HepG2 (cell line): ENCODE results near the gene ATP10D. TPM values are rescaled to one million over a fixed set of nuclear protein-coding genes. Genes with fewer than 3 reads are reported as not detected.

ENCODE experiments used
- ARID3A ChIP-seq: IDR thresholded peaks from 2 replicates; pipeline ENCODE4 v1.6.1; 2012; ENCODE audit warnings: low read depth, low read length, improper control_type of control experiment
- BATF2 ChIP-seq: sonication (generic); formaldehyde crosslinking; IDR thresholded peaks from 2 replicates; pipeline ENCODE4 v1.8.0; 2022; ENCODE audit warnings: mild to moderate bottlenecking, missing genetic modification reagents, moderate library complexity
- BCL6 ChIP-seq: IDR thresholded peaks from 2 replicates; pipeline ENCODE4 v1.6.1; 2016; ENCODE audit warnings: missing genetic modification reagents, missing compliant biosample characterization
- E2F2 ChIP-seq: sonication (generic); formaldehyde crosslinking; IDR thresholded peaks from 2 replicates; pipeline ENCODE4 v1.4.0; 2020; ENCODE audit warnings: missing genetic modification reagents, borderline replicate concordance
- EP300 ChIP-seq, 3 experiments: sonication (generic) in 1 of 3; formaldehyde crosslinking in 1 of 3; IDR thresholded peaks; 2 replicates each; pipeline versions ENCODE4 v1.5.1 to v1.6.1; 2011 to 2020; ENCODE audit warnings: low read depth in 2 of 3, low read length in 2 of 3, borderline replicate concordance in 1 of 3, improper control_type of control experiment in 1 of 3, mild to moderate bottlenecking in 1 of 3, missing genetic modification reagents in 1 of 3, moderate library complexity in 1 of 3
- FOSL1 ChIP-seq: sonication (generic); formaldehyde crosslinking; IDR thresholded peaks from 2 replicates; pipeline ENCODE4 v1.9.0; 2021; ENCODE audit warnings: missing genetic modification reagents, borderline replicate concordance
- FOXC1 ChIP-seq: sonication (generic); formaldehyde crosslinking; IDR thresholded peaks from 2 replicates; pipeline ENCODE4 v1.8.0; 2022; ENCODE audit warnings: mild to moderate bottlenecking, missing genetic modification reagents, borderline replicate concordance
- GATA4 ChIP-seq: sonication (generic); IDR thresholded peaks from 2 replicates; pipeline ENCODE4 v1.6.1; 2016; ENCODE audit warnings: antibody characterized with exemption, low read depth, borderline replicate concordance
- HDAC1 ChIP-seq: sonication (generic); formaldehyde crosslinking; IDR thresholded peaks from 2 replicates; pipeline ENCODE4 v1.5.1; 2020; ENCODE audit warnings: mild to moderate bottlenecking, missing genetic modification reagents
- JARID2 ChIP-seq: sonication (generic); formaldehyde crosslinking; IDR thresholded peaks from 2 replicates; pipeline ENCODE4 v1.8.1; 2023; ENCODE audit warnings: missing genetic modification reagents, inconsistent platforms; ENCODE audit not compliant: insufficient replicate concordance
- JUN ChIP-seq: sonication (generic); formaldehyde crosslinking; IDR thresholded peaks from 2 replicates; pipeline ENCODE4 v1.4.0; 2020; ENCODE audit warnings: mild to moderate bottlenecking, missing genetic modification reagents
- MED8 ChIP-seq: sonication (generic); formaldehyde crosslinking; IDR thresholded peaks from 2 replicates; pipeline ENCODE4 v1.8.1; 2023; ENCODE audit warnings: mild to moderate bottlenecking, missing genetic modification reagents; ENCODE audit not compliant: insufficient replicate concordance
- MEIS2 ChIP-seq: sonication (generic); formaldehyde crosslinking; IDR thresholded peaks from 2 replicates; pipeline ENCODE4 v1.9.0; 2021; ENCODE audit warnings: mild to moderate bottlenecking, missing genetic modification reagents
- MTA1 ChIP-seq: sonication (generic); formaldehyde crosslinking; IDR thresholded peaks from 2 replicates; pipeline ENCODE4 v1.4.0; 2020; ENCODE audit warnings: missing genetic modification reagents, mild to moderate bottlenecking, borderline replicate concordance
- POLR2A ChIP-seq, 2 experiments: IDR thresholded peaks; 2 replicates each; pipeline ENCODE4 v1.6.1; 2011; ENCODE audit warnings: low read depth in 2 of 2, low read length in 2 of 2, mild to moderate bottlenecking in 1 of 2, moderate library complexity in 1 of 2; ENCODE audit not compliant: insufficient read depth in 1 of 2
- RBAK ChIP-seq: sonication (generic); formaldehyde crosslinking; IDR thresholded peaks from 2 replicates; pipeline ENCODE4 v1.5.1; 2020; ENCODE audit warnings: mild to moderate bottlenecking, missing genetic modification reagents
- TERF1 ChIP-seq: sonication (generic); formaldehyde crosslinking; IDR thresholded peaks from 2 replicates; pipeline ENCODE4 v1.8.0; 2022; ENCODE audit warnings: mild to moderate bottlenecking, missing genetic modification reagents, moderate library complexity
- XBP1 ChIP-seq: sonication (generic); formaldehyde crosslinking; IDR thresholded peaks from 2 replicates; pipeline ENCODE4 v1.5.0; 2020; ENCODE audit warnings: missing genetic modification reagents
- ZC3H4 ChIP-seq: sonication (generic); formaldehyde crosslinking; IDR thresholded peaks from 2 replicates; pipeline ENCODE4 v1.4.0; 2020; ENCODE audit warnings: missing genetic modification reagents, borderline replicate concordance
- ZFP36 ChIP-seq: fragments of 150-350 bp; IDR thresholded peaks from 2 replicates; pipeline ENCODE4 v1.6.1; 2018; ENCODE audit warnings: borderline replicate concordance, low read length, low read depth; ENCODE audit not compliant: partially characterized antibody
- ZNF562 ChIP-seq: sonication (generic); formaldehyde crosslinking; IDR thresholded peaks from 2 replicates; pipeline ENCODE4 v1.8.0; 2022; ENCODE audit warnings: missing genetic modification reagents, borderline replicate concordance
- ZNF703 ChIP-seq: sonication (generic); formaldehyde crosslinking; IDR thresholded peaks from 2 replicates; pipeline ENCODE4 v1.5.1; 2020; ENCODE audit warnings: missing genetic modification reagents, mild to moderate bottlenecking, moderate library complexity, borderline replicate concordance
- ZSCAN9 ChIP-seq: IDR thresholded peaks from 2 replicates; pipeline ENCODE4 v1.6.1; 2016; ENCODE audit warnings: borderline replicate concordance
- polyA plus RNA-seq, 8 experiments: library from polyadenylated mRNA; depleted of rRNA in 3 of 8; stranded (reverse) in 7 of 8; unstranded in 1 of 8; fragments of >200 nt; fragmentation: Illumina TruSeq in 4 of 8; extraction: Trizol in 4 of 8; gene quantifications; 2 replicates each; pipeline versions ENCODE4 v1.2.1 to v1.2.3, GENCODE V29; 2011 to 2016; ENCODE audit warnings: low read depth in 4 of 8, missing spikeins in 1 of 8, mixed read lengths in 1 of 8; ENCODE audit not compliant: insufficient read depth in 1 of 8
- total RNA-seq, 5 experiments: library from RNA; depleted of rRNA; stranded (reverse); fragments of >200 nt; fragmentation: Illumina TruSeq; extraction: Trizol; gene quantifications; 2 replicates each; pipeline ENCODE4 v1.2.3, GENCODE V29; 2016; ENCODE audit warnings: low read depth in 1 of 5
- TF ChIP-seq, protein P1 (sequence below): sonication (generic); formaldehyde crosslinking; IDR thresholded peaks from 2 replicates; pipeline ENCODE4 v1.8.1; 2023; ENCODE audit warnings: missing genetic modification reagents, inconsistent platforms, borderline replicate concordance

Gene ATP10D
- total and polyA plus RNA-seq, 2 of the 13 experiments (the other 11 are each of a cell fraction or from before 2014, with no cell fraction given), result 2.2 to 9.8 TPM

GRCh38 chr4:47485047-47485692 is at the start of gene ATP10D (continued):
- TF ChIP-seq ZC3H4 (CRISPR knock-in tag) (no peak), FOSL1 (CRISPR knock-in tag) (no peak), ARID3A (no peak), ZNF703 (CRISPR knock-in tag) (no peak), BATF2 (CRISPR knock-in tag) (no peak), MTA1 (CRISPR knock-in tag) (0 out of 2 replicates have a peak, but pooled peaks have one; percentile 14), XBP1 (CRISPR knock-in tag) (peak; percentile 29; the same call in 1 of the 2 replicates), ZFP36 (no peak), ZSCAN9 (CRISPR knock-in tag) (no peak), EP300 (IDR thresholded peaks at IDR 0.05; ENCODE audit: low read depth in 2 of 2, low read length in 2 of 2) (no peak), EP300 (CRISPR knock-in tag; IDR thresholded peaks at IDR 0.05; ENCODE audit: borderline replicate concordance) (no peak), FOXC1 (CRISPR knock-in tag) (no peak), TERF1 (CRISPR knock-in tag) (no peak), MED8 (CRISPR knock-in tag) (no peak), BCL6 (CRISPR knock-in tag) (no peak; the same call in 1 of the 2 replicates), MEIS2 (CRISPR knock-in tag) (no peak), POLR2A (IDR thresholded peaks at IDR 0.05; ENCODE audit: insufficient read depth in 1 of 2, low read depth in 2 of 2, low read length in 2 of 2) (peak; percentile 55 to 89), RBAK (no peak), JUN (CRISPR knock-in tag) (no peak), ZNF562 (CRISPR knock-in tag) (no peak), GATA4 (no peak), HDAC1 (peak; percentile 58; the same call in 1 of the 2 replicates), JARID2 (CRISPR knock-in tag) (no peak), E2F2 (no peak)
- TF ChIP-seq, protein P1, sequence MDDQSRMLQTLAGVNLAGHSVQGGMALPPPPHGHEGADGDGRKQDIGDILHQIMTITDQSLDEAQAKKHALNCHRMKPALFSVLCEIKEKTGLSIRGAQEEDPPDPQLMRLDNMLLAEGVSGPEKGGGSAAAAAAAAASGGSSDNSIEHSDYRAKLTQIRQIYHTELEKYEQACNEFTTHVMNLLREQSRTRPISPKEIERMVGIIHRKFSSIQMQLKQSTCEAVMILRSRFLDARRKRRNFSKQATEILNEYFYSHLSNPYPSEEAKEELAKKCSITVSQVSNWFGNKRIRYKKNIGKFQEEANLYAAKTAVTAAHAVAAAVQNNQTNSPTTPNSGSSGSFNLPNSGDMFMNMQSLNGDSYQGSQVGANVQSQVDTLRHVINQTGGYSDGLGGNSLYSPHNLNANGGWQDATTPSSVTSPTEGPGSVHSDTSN (CRISPR knock-in tag), result no peak
